GM19328 (cell line): ENCODE data around the gene CCDC12.
"Not testable (repeated sequence)": the region's sequence is repeated elsewhere in the genome, so short reads cannot be mapped to it uniquely, and the experiment has no call there.

Experiments used
- ATAC-seq: cut with Tn5 transposase; IDR thresholded peaks from one replicate; pipeline ENCODE4 v1.9.1; 2021; ENCODE audit warnings: mild to moderate bottlenecking, moderate library complexity; ENCODE audit not compliant: unreplicated experiment

Gene CCDC12

GRCh38 chr3:46926039-46926438 is 50.5 kb downstream of the CCDC12 start:
- no peak for ATAC-seq

- no peak for ATAC-seq
Measured at GRCh38 chr3:46925585-46925934, 51.0 kb downstream of the CCDC12 start.

GRCh38 chr3:46924921-46925584 is 51.5 kb downstream of the CCDC12 start:
- no peak for ATAC-seq

GRCh38 chr3:46923559-46924350 is 52.8 kb downstream of the CCDC12 start:
- no peak for ATAC-seq

GRCh38 chr3:46922871-46923558 is 53.5 kb downstream of the CCDC12 start:
- no peak for ATAC-seq

GRCh38 chr3:46922426-46922825 is 54.1 kb downstream of the CCDC12 start:
- no peak for ATAC-seq

- ATAC-seq: no peak
Measured at GRCh38 chr3:46921871-46922271, 54.7 kb downstream of the CCDC12 start.

GRCh38 chr3:46921041-46921440 is 55.5 kb downstream of the CCDC12 start:
- no peak for ATAC-seq

GRCh38 chr3:46918634-46919033 is 57.9 kb downstream of the CCDC12 start:
- ATAC-seq: no peak

- no peak for ATAC-seq
Measured at GRCh38 chr3:46918202-46918601, 58.3 kb downstream of the CCDC12 start.

GRCh38 chr3:46917257-46917656 is 59.3 kb downstream of the CCDC12 start:
- no peak for ATAC-seq

GRCh38 chr3:46916799-46917198 is 59.7 kb downstream of the CCDC12 start:
- ATAC-seq: no peak

GRCh38 chr3:46916278-46916677 is 60.3 kb downstream of the CCDC12 start:
- no peak for ATAC-seq

- no peak for ATAC-seq
Measured at GRCh38 chr3:46915297-46915822, 61.2 kb downstream of the CCDC12 start.

GRCh38 chr3:46914849-46915248 is 61.7 kb downstream of the CCDC12 start:
- ATAC-seq: no peak

- ATAC-seq: no peak
Measured at GRCh38 chr3:46913644-46914043, 62.9 kb downstream of the CCDC12 start.

- ATAC-seq: no peak
Measured at GRCh38 chr3:46912986-46913385, 63.6 kb downstream of the CCDC12 start.

GRCh38 chr3:46910914-46911313 is 65.6 kb downstream of the CCDC12 start:
- ATAC-seq: not testable (repeated sequence)

- ATAC-seq: no peak
Measured at GRCh38 chr3:46910166-46910760, 66.3 kb downstream of the CCDC12 start.

GRCh38 chr3:46909535-46910161 is 66.9 kb downstream of the CCDC12 start:
- no peak for ATAC-seq

GRCh38 chr3:46908986-46909534 is 67.5 kb downstream of the CCDC12 start:
- ATAC-seq: no peak
